ENCODE results near the gene ELL3. TPM values are rescaled to one million over a fixed set of nuclear protein-coding genes. Genes with fewer than 3 reads are reported as not detected.

ELL3 gene
- total RNA-seq, 1 donor: 3.6 TPM

DNA sequence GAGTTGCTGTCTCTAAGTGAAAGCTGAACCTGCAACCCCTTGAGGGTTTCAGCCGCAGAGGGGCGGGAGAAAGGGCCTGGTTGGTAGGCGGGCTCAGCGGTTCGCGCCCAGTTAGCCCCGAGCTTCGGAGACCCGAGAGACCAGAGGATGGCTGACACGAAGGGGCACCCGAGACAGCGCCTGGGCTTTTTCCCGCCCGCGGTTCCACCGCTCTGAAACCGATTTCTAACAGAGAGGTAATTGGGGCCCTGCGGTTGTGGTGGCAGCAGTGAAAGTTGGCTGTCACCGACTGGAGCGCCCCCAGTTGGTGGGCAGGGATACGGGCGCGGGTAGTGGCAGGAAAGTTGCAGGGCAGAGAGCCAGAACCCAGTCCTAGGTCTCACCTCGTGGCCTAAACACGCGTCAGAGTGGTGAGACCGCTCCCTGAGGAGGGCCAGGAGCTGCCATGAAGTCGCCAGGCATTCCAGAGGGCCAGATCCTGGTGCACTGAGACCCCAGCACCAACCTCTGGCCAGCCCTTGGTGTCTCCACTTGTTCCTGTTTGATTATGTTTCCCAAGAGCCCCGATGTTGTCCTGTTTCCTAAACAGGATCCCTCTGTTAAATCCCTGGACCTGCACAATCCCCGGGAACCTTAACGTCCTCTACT lies 625 bp upstream of the ELL3 start:
- no peaks in the 10 kb centered on the region for H3K9me3 ChIP-seq (ENCODE audit: low read depth, low read length)
- H3K27me3 ChIP-seq (ENCODE audit: insufficient read depth, low read length): no peaks in the 10 kb centered on the region
- H3K27ac ChIP-seq (ENCODE audit: low read depth, low read length): peak overlapping the region; percentile 44
- peak overlapping the region; percentile 92 for H3K4me3 ChIP-seq (ENCODE audit: insufficient read depth, low read length)
- peaks cover 8% of the 10 kb centered on the region for H4K20me1 ChIP-seq (ENCODE audit: insufficient read depth, low read length)
- DNase-seq (ENCODE audit: insufficient read length, low spot score, missing footprints): peak; percentile 80
- H3K36me3 ChIP-seq (ENCODE audit: insufficient read depth, low read length): peaks cover 20% of the 10 kb centered on the region
- peaks cover 8% of the 10 kb centered on the region for H3K4me1 ChIP-seq (ENCODE audit: insufficient read depth, low read length)
- TF ChIP-seq, protein P1, sequence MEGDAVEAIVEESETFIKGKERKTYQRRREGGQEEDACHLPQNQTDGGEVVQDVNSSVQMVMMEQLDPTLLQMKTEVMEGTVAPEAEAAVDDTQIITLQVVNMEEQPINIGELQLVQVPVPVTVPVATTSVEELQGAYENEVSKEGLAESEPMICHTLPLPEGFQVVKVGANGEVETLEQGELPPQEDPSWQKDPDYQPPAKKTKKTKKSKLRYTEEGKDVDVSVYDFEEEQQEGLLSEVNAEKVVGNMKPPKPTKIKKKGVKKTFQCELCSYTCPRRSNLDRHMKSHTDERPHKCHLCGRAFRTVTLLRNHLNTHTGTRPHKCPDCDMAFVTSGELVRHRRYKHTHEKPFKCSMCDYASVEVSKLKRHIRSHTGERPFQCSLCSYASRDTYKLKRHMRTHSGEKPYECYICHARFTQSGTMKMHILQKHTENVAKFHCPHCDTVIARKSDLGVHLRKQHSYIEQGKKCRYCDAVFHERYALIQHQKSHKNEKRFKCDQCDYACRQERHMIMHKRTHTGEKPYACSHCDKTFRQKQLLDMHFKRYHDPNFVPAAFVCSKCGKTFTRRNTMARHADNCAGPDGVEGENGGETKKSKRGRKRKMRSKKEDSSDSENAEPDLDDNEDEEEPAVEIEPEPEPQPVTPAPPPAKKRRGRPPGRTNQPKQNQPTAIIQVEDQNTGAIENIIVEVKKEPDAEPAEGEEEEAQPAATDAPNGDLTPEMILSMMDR (IDR thresholded peaks at IDR 0.05; ENCODE audit: extremely low read depth, low read depth, low read length): peak; percentile 76
- peak overlapping the region; percentile 73 for H2AFZ ChIP-seq (ENCODE audit: low read length)
- peak overlapping the region; percentile 81 for H3K4me2 ChIP-seq (ENCODE audit: insufficient read depth, low read length)
- H3K79me2 ChIP-seq (ENCODE audit: insufficient read depth, low read length): no peaks in the 10 kb centered on the region

DNA sequence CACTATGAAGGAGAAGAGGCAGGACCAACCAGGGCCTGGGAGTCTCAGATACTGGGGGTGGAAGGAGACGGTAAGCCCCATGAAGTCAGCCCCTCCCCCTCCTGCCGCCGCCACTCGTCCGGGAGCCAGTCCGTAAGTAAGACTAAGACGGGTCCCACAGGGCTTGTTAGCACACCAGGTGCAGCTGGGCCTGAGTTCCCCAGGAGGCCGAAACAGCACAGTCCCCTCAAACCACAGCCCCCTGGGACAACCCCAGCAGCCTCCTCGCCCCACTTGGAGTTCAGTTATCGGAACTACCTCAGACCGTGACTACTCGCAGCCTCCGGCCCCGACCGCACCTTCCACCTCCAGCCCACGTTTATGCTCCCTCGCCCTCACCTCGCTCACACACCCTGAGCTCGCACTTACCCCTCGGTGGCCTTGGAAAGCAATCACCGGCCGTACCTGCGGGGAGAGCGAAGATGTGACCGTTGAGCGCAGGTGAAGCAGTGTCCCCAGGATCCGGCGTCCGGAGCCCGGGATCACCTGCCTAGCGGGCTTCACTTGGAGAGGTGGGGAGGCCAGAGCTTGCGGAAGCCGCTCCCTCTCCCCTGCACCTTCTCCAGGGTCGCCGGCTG lies 557 bp downstream of the ELL3 start:
- Histone ChIP-seq H3K9me3 (ENCODE audit: low read depth, low read length) (no peaks in the 10 kb centered on the region), H4K20me1 (ENCODE audit: insufficient read depth, low read length) (peaks cover 8% of the 10 kb centered on the region), H3K27ac (ENCODE audit: low read depth, low read length) (no peak overlapping the region), H3K27me3 (ENCODE audit: insufficient read depth, low read length) (no peaks in the 10 kb centered on the region), H3K4me1 (ENCODE audit: insufficient read depth, low read length) (peaks cover 8% of the 10 kb centered on the region), H3K4me3 (ENCODE audit: insufficient read depth, low read length) (peak overlapping the region; percentile 92), H3K4me2 (ENCODE audit: insufficient read depth, low read length) (peak overlapping the region; percentile 81), H3K36me3 (ENCODE audit: insufficient read depth, low read length) (peaks cover 32% of the 10 kb centered on the region), H2AFZ (ENCODE audit: low read length) (no peak overlapping the region), H3K79me2 (ENCODE audit: insufficient read depth, low read length) (no peaks in the 10 kb centered on the region)
- DNase-seq (ENCODE audit: insufficient read length, low spot score, missing footprints): no peak
- TF ChIP-seq, protein P1 (IDR thresholded peaks at IDR 0.05; ENCODE audit: extremely low read depth, low read depth, low read length): no peak

DNA sequence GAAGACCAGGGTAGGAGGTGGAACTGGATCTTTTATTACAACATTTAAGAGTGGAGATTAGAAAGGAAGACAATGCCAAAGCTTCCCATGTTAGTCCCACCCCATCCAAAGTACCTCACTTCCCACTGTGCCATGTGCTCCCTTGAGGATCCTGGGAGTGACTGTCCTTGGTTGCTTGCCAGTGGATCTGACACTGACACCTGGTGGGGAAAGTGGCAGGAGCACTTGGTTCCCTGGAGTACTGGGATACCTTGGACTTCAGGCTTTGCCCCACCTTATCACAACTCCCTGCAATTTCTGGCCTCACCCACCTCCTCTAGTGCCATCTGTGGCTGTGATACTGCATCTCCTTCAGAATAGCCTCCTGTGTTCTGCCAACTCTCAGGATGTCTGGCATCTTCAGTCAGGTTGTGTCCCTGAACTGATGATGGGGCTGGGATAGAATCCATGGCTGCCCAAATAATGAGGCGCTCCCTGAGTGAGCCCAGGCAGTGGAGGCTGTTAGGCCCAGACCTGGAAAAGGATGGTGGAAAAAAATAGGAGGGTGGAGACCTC lies 1.3 kb downstream of the ELL3 start:
- Histone ChIP-seq H3K9me3 (ENCODE audit: low read depth, low read length) (no peaks in the 10 kb centered on the region), H3K4me2 (ENCODE audit: insufficient read depth, low read length) (no peak overlapping the region), H3K4me1 (ENCODE audit: insufficient read depth, low read length) (peaks cover 8% of the 10 kb centered on the region), H3K27ac (ENCODE audit: low read depth, low read length) (no peak overlapping the region), H3K79me2 (ENCODE audit: insufficient read depth, low read length) (no peaks in the 10 kb centered on the region), H3K27me3 (ENCODE audit: insufficient read depth, low read length) (no peaks in the 10 kb centered on the region), H2AFZ (ENCODE audit: low read length) (no peak overlapping the region), H3K36me3 (ENCODE audit: insufficient read depth, low read length) (peaks cover 40% of the 10 kb centered on the region), H3K4me3 (ENCODE audit: insufficient read depth, low read length) (no peak overlapping the region), H4K20me1 (ENCODE audit: insufficient read depth, low read length) (peaks cover 8% of the 10 kb centered on the region)
- DNase-seq (ENCODE audit: insufficient read length, low spot score, missing footprints): peak; percentile 51
- TF ChIP-seq, protein P1 (IDR thresholded peaks at IDR 0.05; ENCODE audit: extremely low read depth, low read depth, low read length): peak; percentile 39

DNA sequence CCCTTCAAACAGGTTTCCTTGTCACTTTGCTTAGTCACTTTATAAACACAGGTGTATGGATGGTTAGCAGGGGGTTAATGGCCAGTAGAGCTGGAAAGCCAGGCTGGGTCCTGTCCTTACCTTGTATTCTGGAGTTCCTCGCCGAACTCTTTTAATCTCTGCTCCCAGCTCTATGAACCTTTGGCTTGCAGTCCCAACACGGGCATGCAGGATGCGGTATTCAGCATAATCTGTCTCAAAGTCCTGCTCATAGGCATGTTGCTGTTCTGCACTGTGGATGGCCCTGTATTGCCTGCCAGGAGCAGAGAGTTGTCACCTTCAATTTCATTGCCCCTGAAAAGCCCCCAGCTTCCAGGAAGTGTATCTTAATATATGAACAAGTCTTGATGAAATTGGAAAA lies 2.7 kb downstream of the ELL3 start:
- H3K36me3 ChIP-seq (ENCODE audit: insufficient read depth, low read length): peaks cover 54% of the 10 kb centered on the region
- TF ChIP-seq, protein P1 (IDR thresholded peaks at IDR 0.05; ENCODE audit: extremely low read depth, low read depth, low read length): no peak
- no peak overlapping the region for H2AFZ ChIP-seq (ENCODE audit: low read length)
- no peak overlapping the region for H3K4me2 ChIP-seq (ENCODE audit: insufficient read depth, low read length)
- H3K4me1 ChIP-seq (ENCODE audit: insufficient read depth, low read length): peaks cover 8% of the 10 kb centered on the region
- peaks cover 15% of the 10 kb centered on the region for H4K20me1 ChIP-seq (ENCODE audit: insufficient read depth, low read length)
- no peaks in the 10 kb centered on the region for H3K9me3 ChIP-seq (ENCODE audit: low read depth, low read length)
- no peak for DNase-seq (ENCODE audit: insufficient read length, low spot score, missing footprints)
- H3K27ac ChIP-seq (ENCODE audit: low read depth, low read length): no peak overlapping the region
- H3K27me3 ChIP-seq (ENCODE audit: insufficient read depth, low read length): no peaks in the 10 kb centered on the region
- no peaks in the 10 kb centered on the region for H3K79me2 ChIP-seq (ENCODE audit: insufficient read depth, low read length)
- no peak overlapping the region for H3K4me3 ChIP-seq (ENCODE audit: insufficient read depth, low read length)

Data from osteoblast (primary cell).